ENCODE results near the gene ADSS2. TPM values are rescaled to one million over a fixed set of nuclear protein-coding genes. Genes with fewer than 3 reads are reported as not detected.
"Not testable (repeated sequence)": the region's sequence is repeated elsewhere in the genome, so short reads cannot be mapped to it uniquely, and the experiment has no call there.

ADSS2 gene
- polyA plus RNA-seq (ENCODE audit: low read depth in 6 of 6), result 10 to 100 TPM; 19.4 to 28.9 (median 25.8) TPM

DNA sequence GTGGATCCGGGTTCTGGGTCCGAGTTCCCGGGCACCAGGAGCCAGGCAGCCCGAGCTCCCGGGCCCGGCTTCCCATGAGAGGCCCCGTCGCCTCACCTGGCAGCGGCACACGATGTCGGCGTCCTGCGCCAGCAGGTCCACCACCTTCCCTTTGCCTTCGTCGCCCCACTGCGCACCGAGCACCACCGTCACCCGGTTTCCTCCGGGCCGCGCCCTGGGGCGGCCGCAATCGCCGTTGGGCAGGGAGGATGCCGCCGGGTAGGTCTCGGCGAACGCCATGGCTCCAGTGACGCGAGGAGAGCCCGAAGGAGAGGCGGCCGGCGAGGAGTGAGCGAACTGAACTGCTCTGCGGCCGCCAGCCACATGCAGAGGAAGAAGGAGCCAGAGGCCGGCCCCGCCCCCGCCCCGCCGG, at the start of gene ADSS2:
ADSS2 (minus strand) TSS at position 371 of the 412 bp plus-strand sequence; CDS start at position 279, 92 bp downstream.
- DNase-seq, result no peak
- H3K4me3 Mint-ChIP-seq, result peak within 1 kb of the TSS; percentile 67 to 96 (median 94)
- peak within 1 kb of the TSS; percentile 58 to 99 (median 98) for H3K27ac Mint-ChIP-seq
- peaks cover 0 to 4% (median 0%) of the 10 kb centered on the region in 7 donors for H3K9me3 Mint-ChIP-seq
- ATAC-seq (ENCODE audit: low read depth in 2 of 2), result no peak
- H3K4me1 Mint-ChIP-seq, result peaks cover 31 to 42% (median 41%) of the 10 kb centered on the region in 3 donors
- H3K27me3 Mint-ChIP-seq, result no peaks in the 10 kb centered on the region
- no peaks in the 10 kb centered on the region for H3K36me3 Mint-ChIP-seq

DNA sequence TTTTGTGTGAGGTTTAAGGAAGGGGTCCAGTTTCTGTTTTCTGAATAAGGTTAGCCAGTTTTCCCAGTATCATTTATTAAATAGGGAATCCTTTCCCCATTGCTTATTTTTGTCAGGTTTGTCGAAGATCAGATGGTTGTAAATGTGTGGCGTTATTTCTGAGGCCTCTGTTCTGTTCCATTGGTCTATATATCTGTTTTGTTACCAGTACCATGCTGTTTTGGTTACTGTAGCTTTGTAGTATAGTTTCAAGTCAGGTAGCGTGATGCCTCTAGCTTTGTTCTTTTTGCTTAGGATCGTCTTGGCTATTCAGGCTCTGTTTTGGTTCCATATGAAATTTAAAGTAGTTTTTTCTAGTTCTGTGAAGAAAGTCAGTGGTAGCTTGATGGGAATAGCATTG, 48.8 kb upstream of the ADSS2 start:
- H3K4me1 Mint-ChIP-seq; ATAC-seq (ENCODE audit: low read depth in 2 of 2); H3K27me3 Mint-ChIP-seq; H3K36me3 Mint-ChIP-seq; H3K27ac Mint-ChIP-seq; H3K4me3 Mint-ChIP-seq; DNase-seq: not testable (repeated sequence)
- H3K9me3 Mint-ChIP-seq, result peaks cover 0 to 16% (median 12%) of the 10 kb centered on the region in 7 donors

DNA sequence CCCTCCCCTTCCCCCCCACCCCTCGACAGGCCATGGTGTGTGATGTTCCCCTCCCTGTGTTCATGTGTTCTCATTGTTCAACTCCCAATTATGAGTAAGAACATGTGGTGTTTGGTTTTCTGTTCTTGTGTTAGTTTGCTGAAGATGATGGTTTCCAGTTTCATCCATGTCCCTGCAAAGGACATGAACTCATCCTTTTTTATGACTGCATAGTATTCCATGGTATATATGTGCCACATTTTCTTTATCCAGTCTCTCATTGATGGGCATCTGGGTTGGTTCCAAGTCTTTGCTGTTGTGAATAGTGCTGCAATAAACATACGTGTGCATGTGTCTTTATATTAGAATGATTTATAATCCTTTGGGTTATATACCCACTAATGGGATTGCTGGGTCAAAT, 47.8 kb upstream of the ADSS2 start:
- H3K36me3 Mint-ChIP-seq; DNase-seq; H3K27me3 Mint-ChIP-seq; H3K27ac Mint-ChIP-seq; ATAC-seq (ENCODE audit: low read depth in 2 of 2); H3K4me1 Mint-ChIP-seq; H3K4me3 Mint-ChIP-seq: not testable (repeated sequence)
- H3K9me3 Mint-ChIP-seq, result peaks cover 0 to 16% (median 12%) of the 10 kb centered on the region in 7 donors

GRCh38 chr1:244497805-244498204, 46.1 kb upstream of the ADSS2 start:
- ATAC-seq (ENCODE audit: low read depth in 2 of 2) (no peak), DNase-seq (no peak)
- no peak overlapping the region for H3K4me3 Mint-ChIP-seq
- no peaks in the 10 kb centered on the region for H3K4me1 Mint-ChIP-seq
- no peaks in the 10 kb centered on the region for H3K36me3 Mint-ChIP-seq
- peaks cover 0 to 16% (median 12%) of the 10 kb centered on the region in 7 donors for H3K9me3 Mint-ChIP-seq
- no peaks in the 10 kb centered on the region for H3K27me3 Mint-ChIP-seq
- H3K27ac Mint-ChIP-seq, result peak overlapping the region in 1 of 6 donors; percentile 16

DNA sequence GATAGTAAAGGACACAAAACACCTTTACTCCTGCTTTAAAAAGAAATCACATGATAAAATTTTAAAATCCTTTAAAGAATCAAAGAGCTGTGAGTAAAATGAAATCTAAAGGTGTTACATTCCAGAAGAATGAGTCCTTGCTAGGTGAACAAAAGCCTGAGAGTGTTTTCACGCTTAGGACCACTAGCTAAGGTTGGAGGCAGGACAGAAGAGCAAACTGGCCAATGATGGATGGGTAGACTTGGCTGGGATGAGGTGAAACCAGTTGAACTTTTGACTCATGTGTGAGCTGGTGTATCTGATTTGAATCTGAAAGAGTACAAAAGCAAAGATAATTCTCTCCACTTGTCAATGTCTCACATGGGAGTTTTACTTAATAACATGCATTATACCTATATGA, 44.5 kb upstream of the ADSS2 start:
- Mint-ChIP-seq H3K27ac (no peak overlapping the region), H3K4me3 (no peak overlapping the region), H3K4me1 (no peaks in the 10 kb centered on the region), H3K36me3 (no peaks in the 10 kb centered on the region), H3K27me3 (no peaks in the 10 kb centered on the region), H3K9me3 (peaks cover 0 to 16% (median 13%) of the 10 kb centered on the region in 7 donors)
- ATAC-seq (ENCODE audit: low read depth in 2 of 2) (no peak), DNase-seq (no peak)

- no peak for ATAC-seq (ENCODE audit: low read depth in 2 of 2)
- H3K4me1 Mint-ChIP-seq, result no peaks in the 10 kb centered on the region
Measured at GRCh38 chr1:244494653-244495052, 42.9 kb upstream of the ADSS2 start.

GRCh38 chr1:244484971-244485370, 33.3 kb upstream of the ADSS2 start:
- not testable (repeated sequence) for ATAC-seq (ENCODE audit: low read depth in 2 of 2); H3K27me3 Mint-ChIP-seq; H3K27ac Mint-ChIP-seq; H3K4me1 Mint-ChIP-seq; H3K4me3 Mint-ChIP-seq; DNase-seq
- Mint-ChIP-seq H3K36me3 (peaks cover 8 to 15% of the 10 kb centered on the region in 2 donors), H3K9me3 (peaks cover 0 to 11% (median 0%) of the 10 kb centered on the region in 7 donors)

More at GRCh38 chr1:244494653-244495052, 42.9 kb upstream of the ADSS2 start:
- no peak overlapping the region for H3K4me3 Mint-ChIP-seq
- H3K27me3 Mint-ChIP-seq, result peaks cover 0 to 4% (median 0%) of the 10 kb centered on the region in 3 donors
- H3K27ac Mint-ChIP-seq, result no peak overlapping the region
- H3K9me3 Mint-ChIP-seq, result peaks cover 0 to 6% (median 3%) of the 10 kb centered on the region in 7 donors
- no peaks in the 10 kb centered on the region for H3K36me3 Mint-ChIP-seq
- DNase-seq, result no peak

- no peak for ATAC-seq (ENCODE audit: low read depth in 2 of 2)
- H3K4me3 Mint-ChIP-seq, result no peak overlapping the region
Measured at GRCh38 chr1:244473059-244473605, 21.4 kb upstream of the ADSS2 start.

DNA sequence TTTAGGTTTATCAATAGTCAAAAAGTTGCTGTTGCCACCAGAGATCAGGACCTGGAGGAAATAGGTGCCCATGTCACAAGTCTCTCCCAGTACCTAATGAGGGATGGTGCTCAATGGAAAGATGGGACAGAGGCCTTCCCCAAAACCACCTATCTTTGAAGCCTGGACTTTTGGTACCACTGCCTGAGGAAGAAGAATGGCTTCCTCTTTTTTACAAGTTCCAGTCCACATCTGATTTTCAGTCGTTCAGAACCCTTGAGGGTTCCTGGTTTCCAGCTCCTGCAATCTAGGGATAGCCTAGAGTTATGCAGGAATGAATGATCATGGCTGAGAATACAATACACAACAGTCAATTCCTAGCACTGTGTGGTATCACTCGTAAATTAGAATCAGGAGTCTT, 15.0 kb upstream of the ADSS2 start:
- Mint-ChIP-seq H3K4me3 (no peak overlapping the region), H3K36me3 (no peaks in the 10 kb centered on the region)
- no peak for ATAC-seq (ENCODE audit: low read depth in 2 of 2)

More at GRCh38 chr1:244473059-244473605, 21.4 kb upstream of the ADSS2 start:
- Mint-ChIP-seq H3K4me1 (no peaks in the 10 kb centered on the region), H3K36me3 (peaks cover 0 to 5% of the 10 kb centered on the region in 2 donors), H3K27ac (no peak overlapping the region), H3K27me3 (no peaks in the 10 kb centered on the region), H3K9me3 (peaks cover 0 to 12% (median 3%) of the 10 kb centered on the region in 7 donors)
- no peak for DNase-seq

DNA sequence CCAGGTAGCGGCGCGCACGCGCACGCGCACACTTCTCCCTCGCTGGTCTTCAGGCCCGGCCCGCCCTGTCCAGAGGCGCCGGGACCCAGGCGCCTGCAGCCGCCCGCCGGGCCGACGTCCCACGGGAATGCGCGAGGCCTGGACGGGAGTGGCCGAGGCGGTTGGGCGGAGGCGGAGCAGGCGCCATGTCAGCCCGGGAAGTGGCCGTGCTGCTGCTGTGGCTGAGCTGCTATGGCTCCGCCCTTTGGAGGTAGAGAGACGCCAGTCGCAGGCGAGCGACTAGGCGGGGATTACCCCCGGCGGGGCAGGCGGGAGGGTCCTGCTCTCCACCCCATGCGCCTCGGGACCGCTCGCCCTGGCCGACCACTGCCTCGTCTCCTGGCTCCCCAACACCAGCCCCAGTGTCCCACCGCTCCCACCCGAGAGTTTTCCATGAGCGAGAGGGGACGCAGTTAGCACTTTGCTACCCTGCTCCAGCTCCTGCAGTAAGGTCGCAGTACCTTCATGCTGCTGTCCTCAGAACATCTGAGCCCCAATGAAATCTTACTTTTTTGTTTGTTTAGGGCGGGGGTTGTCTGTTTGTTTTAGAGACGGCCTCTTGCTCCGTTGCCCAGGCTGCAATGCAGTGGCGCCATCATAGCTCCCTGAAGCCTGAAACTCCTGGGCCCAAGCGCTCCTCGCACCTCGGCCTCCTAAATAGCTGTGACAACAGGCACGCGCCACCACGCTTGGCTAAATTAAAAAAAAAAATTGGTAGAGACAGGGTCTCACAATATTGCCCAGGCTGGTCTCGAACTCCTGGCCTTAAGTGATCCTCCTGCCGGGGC, 9.7 kb upstream of the ADSS2 start, which contains the start of gene CATSPERE:
CATSPERE (plus strand) TSS at position 29 of the 827 bp plus-strand sequence; CDS start at position 186, 157 bp downstream.
- peak within 1 kb of the TSS; percentile 63 to 86 (median 80) for H3K27ac Mint-ChIP-seq

More for the DNA sequence above, 15.0 kb upstream of the ADSS2 start:
- DNase-seq, result no peak
- Mint-ChIP-seq H3K27ac (no peak overlapping the region), H3K9me3 (peaks cover 0 to 6% (median 0%) of the 10 kb centered on the region in 7 donors), H3K4me1 (peaks cover 0 to 5% (median 0%) of the 10 kb centered on the region in 3 donors), H3K27me3 (no peaks in the 10 kb centered on the region)

DNA sequence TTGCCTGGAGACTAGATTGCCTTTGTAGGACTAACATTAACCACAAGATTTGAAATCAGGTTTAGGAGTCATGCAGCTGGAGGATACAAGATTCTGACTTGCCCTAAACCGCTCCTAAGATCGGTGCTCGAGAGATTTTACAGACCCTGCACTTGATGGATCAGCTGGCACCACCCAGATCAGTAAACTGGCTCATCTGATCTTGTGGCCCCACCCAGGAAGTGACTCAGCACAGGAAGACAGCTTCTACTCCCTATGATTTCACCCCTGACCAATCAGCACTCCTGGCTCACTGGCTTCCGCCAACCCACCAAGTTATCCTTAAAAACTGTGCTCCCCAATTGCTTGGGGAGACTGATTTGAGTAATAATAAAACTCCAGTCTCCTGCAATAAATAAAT, 8.5 kb upstream of the ADSS2 start:
- ATAC-seq (ENCODE audit: low read depth in 2 of 2), result no peak
- peak overlapping the region in 7 of 8 donors; percentile 35 to 76 (median 69) for H3K4me3 Mint-ChIP-seq
- no peaks in the 10 kb centered on the region for H3K27me3 Mint-ChIP-seq
- H3K9me3 Mint-ChIP-seq, result no peaks in the 10 kb centered on the region
- H3K27ac Mint-ChIP-seq, result peak overlapping the region in 2 of 6 donors; percentile 47 to 73
- peaks cover 8 to 19% (median 10%) of the 10 kb centered on the region in 3 donors for H3K4me1 Mint-ChIP-seq
- no peaks in the 10 kb centered on the region for H3K36me3 Mint-ChIP-seq
- no peak for DNase-seq

More for the DNA sequence above, 9.7 kb upstream of the ADSS2 start, which contains the start of gene CATSPERE:
- Mint-ChIP-seq H3K4me1 (peaks cover 8 to 19% (median 10%) of the 10 kb centered on the region in 3 donors), H3K36me3 (no peaks in the 10 kb centered on the region), H3K9me3 (no peaks in the 10 kb centered on the region), H3K4me3 (peak within 1 kb of the TSS; percentile 76 to 92 (median 86)), H3K27me3 (no peaks in the 10 kb centered on the region)
- DNase-seq (peak; percentile 76), ATAC-seq (ENCODE audit: low read depth in 2 of 2) (peak; percentile 98)

GRCh38 chr1:244458781-244459180, 7.1 kb upstream of the ADSS2 start:
- no peaks in the 10 kb centered on the region for H3K27me3 Mint-ChIP-seq
- ATAC-seq (ENCODE audit: low read depth in 2 of 2) (no peak), DNase-seq (no peak)
- peak overlapping the region in 2 of 8 donors; percentile 3 to 76 for H3K4me3 Mint-ChIP-seq
- H3K9me3 Mint-ChIP-seq, result no peaks in the 10 kb centered on the region
- H3K36me3 Mint-ChIP-seq, result no peaks in the 10 kb centered on the region
- peaks cover 8 to 22% (median 13%) of the 10 kb centered on the region in 3 donors for H3K4me1 Mint-ChIP-seq
- no peak overlapping the region for H3K27ac Mint-ChIP-seq

DNA sequence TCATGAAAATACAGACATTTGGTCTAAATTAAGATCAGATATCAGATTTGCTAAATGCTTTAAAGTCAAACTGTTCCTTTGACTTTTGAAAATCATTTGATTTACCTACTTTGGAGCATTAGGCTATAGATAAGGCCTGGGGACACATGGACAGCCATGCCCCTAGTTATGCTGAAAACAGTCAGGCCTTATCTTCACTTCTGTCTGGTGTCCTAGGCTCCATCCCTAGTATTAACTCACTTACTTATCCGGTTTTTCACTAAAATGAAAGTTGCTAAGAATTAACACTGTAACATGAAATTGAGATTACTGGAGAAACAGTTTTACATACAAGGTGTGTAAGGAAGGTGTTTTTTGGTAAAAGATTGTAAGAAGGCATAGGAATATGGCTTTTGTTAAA, 4.9 kb upstream of the ADSS2 start:
- DNase-seq (no peak), ATAC-seq (ENCODE audit: low read depth in 2 of 2) (no peak)
- Mint-ChIP-seq H3K36me3 (no peaks in the 10 kb centered on the region), H3K4me3 (no peak overlapping the region), H3K9me3 (peaks cover 0 to 4% (median 0%) of the 10 kb centered on the region in 7 donors), H3K27me3 (no peaks in the 10 kb centered on the region), H3K4me1 (peaks cover 13 to 24% (median 20%) of the 10 kb centered on the region in 3 donors), H3K27ac (peak overlapping the region in 1 of 6 donors; percentile 38)

Measured in naive B cell (primary cell).